SK-N-SH (cell line): ENCODE results near the gene MAPKAP1. TPM values are rescaled to one million over a fixed set of nuclear protein-coding genes. Genes with fewer than 3 reads are reported as not detected.

ENCODE experiments used
- CTCF ChIA-PET: fragments of 300-600, 350-600 bp; formaldehyde crosslinking; extraction: SDS; loops from one replicate; lab custom pipeline; 2021; lab: Yijun Ruan, JAX
- POLR2A ChIA-PET: fragments of 350-600 bp; sonication (Branson Sonifier 250); formaldehyde crosslinking; extraction: SDS; loops from one replicate; lab custom pipeline; 2020; ENCODE audit warnings: antibody characterized with exemption, inconsistent platforms; lab: Yijun Ruan, JAX
- DNase-seq: peaks from one replicate; pipeline ENCODE4 v3.0.0; 2012
- H2AFZ ChIP-seq: fragments of 200-600 bp; sonication (generic); 2 replicates; pipeline ENCODE4 v1.8.1; 2016; ENCODE audit warnings: antibody characterized with exemption, mild to moderate bottlenecking, low read depth
- H3F3A ChIP-seq: fragments of 200-600 bp; sonication (generic); replicated peaks from 2 replicates; pipeline ENCODE3; 2016; ENCODE audit warnings: antibody characterized with exemption, mild to moderate bottlenecking; ENCODE audit not compliant: insufficient read depth
- H3K27ac ChIP-seq, 2 experiments: fragments of 200-500 bp in 1 of 2; fragments of 200-600 bp in 1 of 2; sonication (Bioruptor generic) in 1 of 2; sonication (generic), shearing (Covaris generic) in 1 of 2; 2 replicates each; pipeline versions ENCODE4 v1.5.1 to v1.6.1; 2014 to 2016; ENCODE audit warnings: low read depth in 2 of 2, inconsistent platforms in 1 of 2, low read length in 1 of 2, mild to moderate bottlenecking in 1 of 2, mixed read lengths in 1 of 2
- H3K27me3 ChIP-seq: fragments of 200-600 bp; sonication (generic), shearing (Covaris generic); 2 replicates; pipeline ENCODE4 v1.6.1; 2016; ENCODE audit warnings: mixed run types; ENCODE audit not compliant: insufficient read depth
- H3K36me3 ChIP-seq, 2 experiments: fragments of 200-500 bp in 1 of 2; fragments of 200-600 bp in 1 of 2; sonication (Bioruptor generic) in 1 of 2; sonication (generic) in 1 of 2; replicated peaks in 1 of 2; 2 replicates each; pipeline versions ENCODE3 to v1.5.1; 2014 to 2016; ENCODE audit warnings: low read length in 1 of 2, mild to moderate bottlenecking in 1 of 2; ENCODE audit not compliant: insufficient read depth in 2 of 2, control insufficient read depth in 1 of 2
- H3K4me1 ChIP-seq, 2 experiments: fragments of 200-500 bp in 1 of 2; fragments of 200-600 bp in 1 of 2; sonication (Bioruptor generic) in 1 of 2; sonication (generic), shearing (Covaris generic) in 1 of 2; 2 replicates each; pipeline versions ENCODE4 v1.5.1 to v1.6.1; 2014 to 2016; ENCODE audit warnings: low read depth in 1 of 2, low read length in 1 of 2, mixed run types in 1 of 2; ENCODE audit not compliant: insufficient read depth in 2 of 2, control insufficient read depth in 1 of 2
- H3K4me2 ChIP-seq: fragments of 200-600 bp; sonication (generic), shearing (Covaris generic); 2 replicates; pipeline ENCODE4 v1.6.1; 2017; ENCODE audit warnings: mixed run types
- H3K4me3 ChIP-seq, 2 experiments: fragments of 200-500 bp in 1 of 2; fragments of 200-600 bp in 1 of 2; sonication (Bioruptor generic) in 1 of 2; sonication (generic), shearing (Covaris generic) in 1 of 2; 2 replicates each; pipeline versions ENCODE4 v1.5.1 to v1.8.1; 2014 to 2016; ENCODE audit warnings: low read depth in 2 of 2, inconsistent platforms in 1 of 2, low read length in 1 of 2, mild to moderate bottlenecking in 1 of 2, mixed read lengths in 1 of 2, moderate library complexity in 1 of 2
- H3K79me2 ChIP-seq: fragments of 200-600 bp; sonication (generic); 2 replicates; pipeline ENCODE4 v1.8.1; 2017; ENCODE audit warnings: mild to moderate bottlenecking; ENCODE audit not compliant: insufficient read depth
- H3K9ac ChIP-seq: fragments of 200-600 bp; sonication (generic); 2 replicates; pipeline ENCODE4 v1.6.1; 2017; ENCODE audit warnings: mixed run types
- H3K9me2 ChIP-seq: fragments of 200-600 bp; sonication (generic); 2 replicates; pipeline ENCODE4 v1.6.1; 2017; ENCODE audit warnings: mixed run types
- H3K9me3 ChIP-seq: fragments of 200-600 bp; sonication (generic); 2 replicates; pipeline ENCODE4 v1.6.1; 2017; ENCODE audit warnings: mixed run types, mild to moderate bottlenecking, moderate library complexity
- H4K20me1 ChIP-seq: fragments of 200-600 bp; sonication (generic); 2 replicates; pipeline ENCODE4 v1.6.1; 2017; ENCODE audit warnings: mild to moderate bottlenecking, mixed run types; ENCODE audit not compliant: insufficient read depth
- CHD2 ChIP-seq: fragments of 150-350 bp; IDR thresholded peaks from 2 replicates; pipeline ENCODE4 v1.6.1; 2018; ENCODE audit warnings: low read length; ENCODE audit not compliant: partially characterized antibody
- ELF1 ChIP-seq: IDR thresholded peaks from 2 replicates; pipeline ENCODE4 v1.4.0; 2012
- EP300 ChIP-seq, 2 experiments: IDR thresholded peaks; 2 replicates each; pipeline versions ENCODE4 v1.4.0 to v1.6.1; 2012; ENCODE audit warnings: borderline replicate concordance in 1 of 2, low read depth in 1 of 2, low read length in 1 of 2
- EZH2phosphoT487 ChIP-seq: fragments of 200-600 bp; sonication (generic); IDR thresholded peaks from 2 replicates; pipeline ENCODE4 v1.6.1; 2017; ENCODE audit warnings: low read depth, mixed run types, mild to moderate bottlenecking, antibody characterized with exemption, moderate library complexity, borderline replicate concordance
- FOSL2 ChIP-seq: IDR thresholded peaks from 2 replicates; pipeline ENCODE4 v1.4.0; 2012; ENCODE audit warnings: low read depth, mild to moderate bottlenecking, moderate library complexity, borderline replicate concordance
- FOXJ3 ChIP-seq: sonication (generic); formaldehyde crosslinking; IDR thresholded peaks from 2 replicates; pipeline ENCODE4 v1.5.1; 2020; ENCODE audit warnings: mild to moderate bottlenecking, missing genetic modification reagents
- FOXM1 ChIP-seq: IDR thresholded peaks from 2 replicates; pipeline ENCODE4 v1.4.0; 2012; ENCODE audit warnings: low read depth, mild to moderate bottlenecking
- GABPA ChIP-seq: IDR thresholded peaks from 2 replicates; pipeline ENCODE4 v1.4.0; 2012; ENCODE audit warnings: low read depth, mild to moderate bottlenecking
- GATA2 ChIP-seq: sonication (generic); formaldehyde crosslinking; IDR thresholded peaks from 2 replicates; pipeline ENCODE4 v1.5.0; 2020; ENCODE audit warnings: mild to moderate bottlenecking, missing genetic modification reagents
- IRF3 ChIP-seq: fragments of 150-350 bp; IDR thresholded peaks from 2 replicates; pipeline ENCODE4 v1.6.1; 2016; ENCODE audit warnings: mild to moderate bottlenecking, low read depth, low read length
- JUND ChIP-seq: IDR thresholded peaks from 2 replicates; pipeline ENCODE4 v1.4.0; 2012
- MAX ChIP-seq: IDR thresholded peaks from 2 replicates; pipeline ENCODE4 v1.4.0; 2012; ENCODE audit warnings: low read depth
- MEF2A ChIP-seq: IDR thresholded peaks from 2 replicates; pipeline ENCODE4 v1.4.0; 2012; ENCODE audit warnings: low read depth, borderline replicate concordance
- MXI1 ChIP-seq: IDR thresholded peaks from 2 replicates; pipeline ENCODE4 v1.6.1; 2012; ENCODE audit warnings: mild to moderate bottlenecking, low read depth, low read length, improper control_type of control experiment
- NFIC ChIP-seq: IDR thresholded peaks from 2 replicates; pipeline ENCODE4 v1.4.0; 2012; ENCODE audit warnings: borderline replicate concordance
- NRF1 ChIP-seq: IDR thresholded peaks from 2 replicates; pipeline ENCODE4 v1.6.1; 2012; ENCODE audit warnings: low read depth, mild to moderate bottlenecking, low read length
- PBX3 ChIP-seq: IDR thresholded peaks from 2 replicates; pipeline ENCODE4; 2012
- POLR2AphosphoS5 ChIP-seq: IDR thresholded peaks from 2 replicates; pipeline ENCODE4 v1.6.1; 2012; ENCODE audit warnings: low read depth, low read length
- RAD21 ChIP-seq: IDR thresholded peaks from 2 replicates; pipeline ENCODE4 v1.6.1; 2012; ENCODE audit warnings: mild to moderate bottlenecking, low read length
- RCOR1 ChIP-seq: fragments of 150-350 bp; IDR thresholded peaks from 2 replicates; pipeline ENCODE4 v1.6.1; 2017; ENCODE audit warnings: antibody characterized with exemption, low read length
- RFX5 ChIP-seq: IDR thresholded peaks from 2 replicates; pipeline ENCODE4 v1.6.1; 2012; ENCODE audit warnings: mild to moderate bottlenecking, improper control_type of control experiment, low read length
- RXRA ChIP-seq: IDR thresholded peaks from 2 replicates; pipeline ENCODE4 v1.4.0; 2012; ENCODE audit warnings: low read depth, mild to moderate bottlenecking, borderline replicate concordance
- SIN3A ChIP-seq: IDR thresholded peaks from 2 replicates; pipeline ENCODE4 v1.6.1; 2012; ENCODE audit warnings: low read depth, mild to moderate bottlenecking, low read length, moderate library complexity, borderline replicate concordance
- SMC3 ChIP-seq: IDR thresholded peaks from 2 replicates; pipeline ENCODE4 v1.6.1; 2012; ENCODE audit warnings: low read depth, low read length, improper control_type of control experiment
- TAF1 ChIP-seq: IDR thresholded peaks from 2 replicates; pipeline ENCODE4 v1.6.1; 2012; ENCODE audit warnings: low read depth, mild to moderate bottlenecking, low read length, moderate library complexity, borderline replicate concordance
- TCF12 ChIP-seq: IDR thresholded peaks from 2 replicates; pipeline ENCODE4 v1.4.0; 2012
- TEAD4 ChIP-seq: IDR thresholded peaks from 2 replicates; pipeline ENCODE4 v1.4.0; 2012; ENCODE audit warnings: mild to moderate bottlenecking, borderline replicate concordance; ENCODE audit not compliant: insufficient read depth
- USF1 ChIP-seq: IDR thresholded peaks from 2 replicates; pipeline ENCODE4 v1.4.0; 2012; ENCODE audit warnings: low read depth, borderline replicate concordance
- YY1 ChIP-seq: IDR thresholded peaks from 2 replicates; pipeline ENCODE4 v1.4.0; 2012; ENCODE audit warnings: low read depth, mild to moderate bottlenecking
- ZBTB33 ChIP-seq: IDR thresholded peaks from 2 replicates; pipeline ENCODE4 v1.4.0; 2012; ENCODE audit warnings: low read depth, borderline replicate concordance
- WGBS: methylation state at CpG from one replicate; pipeline ENCODE4 v1.1.6; 2017; ENCODE audit warnings: low lambda C conversion rate; 5-methylcytosine and 5-hydroxymethylcytosine counted together
- polyA plus RNA-seq, 3 experiments: library from polyadenylated mRNA; depleted of rRNA; stranded (reverse); fragments of >200 nt; gene quantifications; 2 replicates each; pipeline ENCODE4 v1.2.3, GENCODE V29; 2012

The MAPKAP1 gene
- polyA plus RNA-seq, 1 of the 3 experiments (the other 2 are of a cell fraction) = 117 TPM

- Histone ChIP-seq H3K4me3 (no peak overlapping the region), H4K20me1 (no peaks in the 10 kb centered on the region; the same call in 1 of the 2 replicates), H3K79me2 (peaks cover 17% of the 10 kb centered on the region; the same call in 1 of the 2 replicates), H3K4me2 (peak overlapping the region; percentile 35), H3K9me3 (no peaks in the 10 kb centered on the region), H3F3A (peaks cover 32% of the 10 kb centered on the region), H3K9ac (peak overlapping the region; percentile 9; the same call in 1 of the 2 replicates), H3K9me2 (no peaks in the 10 kb centered on the region), H3K36me3 (peaks cover 4 to 12% of the 10 kb centered on the region in 2 experiments), H3K27ac (peak overlapping the region; percentile 76 to 90), H3K27me3 (no peaks in the 10 kb centered on the region), H3K4me1 (peaks cover 49 to 53% of the 10 kb centered on the region in 2 experiments), H2AFZ (no peak overlapping the region)
- WGBS = 40% methylated on average over 13 of the region's 13 CpGs
- ChIA-PET POLR2A (no interaction called here), CTCF (interaction anchor here (1.0 to 2.1 kb wide), 5 partner anchors 9 to 947 kb away, joined by 3 to 11 read pairs (median 3); no protein-coding TSS in a partner anchor)
- DNase-seq = no peak
- TF ChIP-seq RXRA (peak; percentile 88), GABPA (no peak; the same call in 1 of the 2 replicates), TAF1 (no peak), RFX5 (no peak), SMC3 (no peak), TEAD4 (peak; percentile 97), CHD2 (no peak), FOXM1 (peak; percentile 94), POLR2AphosphoS5 (peak; percentile 90), NFIC (peak; percentile 99), USF1 (0 out of 2 replicates have a peak, but pooled peaks have one; percentile 8), EZH2phosphoT487 (no peak), GATA2 (CRISPR knock-in tag) (no peak), PBX3 (peak; percentile 98), FOXJ3 (no peak), RAD21 (no peak), FOSL2 (peak; percentile 78), NRF1 (no peak), YY1 (peak; percentile 76), RCOR1 (no peak), MXI1 (no peak), EP300 (IDR thresholded peaks at IDR 0.05; ENCODE audit: borderline replicate concordance in 1 of 2, low read depth in 1 of 2, low read length in 1 of 2) (peak; percentile 72 to 97), JUND (peak; percentile 95), IRF3 (no peak), ELF1 (peak; percentile 34; the same call in 1 of the 2 replicates), MEF2A (peak; percentile 94), MAX (peak; percentile 50), ZBTB33 (peak; percentile 85), SIN3A (no peak; the same call in none of the 2 replicates), TCF12 (peak; percentile 99)
Measured at GRCh38 chr9:125544988-125545651, 161.9 kb downstream of the MAPKAP1 start.
